Liver (tissue), 9 donors: ENCODE results near the gene RASSF7. TPM values are rescaled to one million over a fixed set of nuclear protein-coding genes. Genes with fewer than 3 reads are reported as not detected.
A peak's percentile ranks its signal among the peaks of the same experiment; 100 is the strongest.

Source experiments
- DNase-seq: peaks from one replicate; pipeline ENCODE4 v3.0.0-alpha.2; 2017; ENCODE audit warnings: low spot score
- H3K27ac ChIP-seq, 2 donors: one replicate each; pipeline ENCODE4 v1.7.0; 2013; ENCODE audit warnings: inconsistent platforms in 2 of 2, low read length in 2 of 2, control low read depth in 1 of 2, low read depth in 1 of 2, mild to moderate bottlenecking in 1 of 2
- H3K27me3 ChIP-seq, 4 donors: one replicate each; pipeline versions ENCODE4 v1.6.1 to v1.7.0; 2013; ENCODE audit warnings: low read length in 3 of 4, inconsistent platforms in 1 of 4, mild to moderate bottlenecking in 1 of 4, moderate library complexity in 1 of 4; ENCODE audit not compliant: control insufficient read depth in 4 of 4, insufficient read depth in 4 of 4
- H3K36me3 ChIP-seq, 4 donors: one replicate each; pipeline versions ENCODE4 v1.6.1 to v1.7.0; 2013; ENCODE audit warnings: low read length in 3 of 4, mild to moderate bottlenecking in 3 of 4, low read depth in 1 of 4, moderate library complexity in 1 of 4; ENCODE audit not compliant: control insufficient read depth in 4 of 4, insufficient read depth in 3 of 4
- H3K4me1 ChIP-seq, 4 donors: one replicate each; pipeline versions ENCODE4 v1.6.1 to v1.7.0; 2013; ENCODE audit warnings: low read length in 3 of 4, mild to moderate bottlenecking in 3 of 4, moderate library complexity in 1 of 4; ENCODE audit not compliant: control insufficient read depth in 4 of 4, insufficient read depth in 4 of 4
- H3K4me3 ChIP-seq, 3 donors: one replicate each; pipeline versions ENCODE4 v1.6.1 to v1.7.0; 2013; ENCODE audit warnings: low read length in 3 of 3, control low read depth in 1 of 3, low read depth in 1 of 3, mild to moderate bottlenecking in 1 of 3
- H3K9ac ChIP-seq, 2 donors: one replicate each; pipeline ENCODE4 v1.7.0; 2013; ENCODE audit warnings: low read length in 2 of 2, mild to moderate bottlenecking in 2 of 2, moderate library complexity in 2 of 2, control low read depth in 1 of 2, low read depth in 1 of 2
- H3K9me3 ChIP-seq, 4 donors: one replicate each; pipeline versions ENCODE4 v1.6.1 to v1.7.0; 2013; ENCODE audit warnings: low read length in 3 of 4; ENCODE audit not compliant: control insufficient read depth in 4 of 4
- ATF3 ChIP-seq: IDR thresholded peaks from 2 replicates; pipeline ENCODE4 v1.6.1; 2016; ENCODE audit warnings: antibody characterized with exemption
- CTCF ChIP-seq: fragments of 150-350 bp; IDR thresholded peaks from 2 replicates; pipeline ENCODE4 v1.5.1; 2017; ENCODE audit warnings: improper control_type of control experiment, low read depth, low read length; ENCODE audit not compliant: missing input control
- EGR1 ChIP-seq, 2 donors: IDR thresholded peaks; 2 replicates each; pipeline ENCODE4 v1.6.1; 2016 to 2018; ENCODE audit warnings: antibody characterized with exemption in 2 of 2, low read depth in 2 of 2
- FOXA1 ChIP-seq: IDR thresholded peaks from 2 replicates; pipeline ENCODE4 v1.6.1; 2016; ENCODE audit warnings: antibody characterized with exemption
- FOXA2 ChIP-seq: IDR thresholded peaks from 2 replicates; pipeline ENCODE4 v1.6.1; 2016; ENCODE audit warnings: antibody characterized with exemption
- GABPA ChIP-seq, 2 donors: IDR thresholded peaks in 1 of 2; conservative IDR thresholded peaks in 1 of 2; 2 replicates each; pipeline ENCODE4 v1.6.1; 2016; ENCODE audit warnings: antibody characterized with exemption in 2 of 2, mild to moderate bottlenecking in 1 of 2, moderate library complexity in 1 of 2
- HNF4A ChIP-seq, 2 donors: conservative IDR thresholded peaks; 2 replicates each; pipeline ENCODE4 v1.6.1; 2016; ENCODE audit warnings: antibody characterized with exemption in 2 of 2, mild to moderate bottlenecking in 2 of 2
- HNF4G ChIP-seq: IDR thresholded peaks from 2 replicates; pipeline ENCODE4 v1.6.1; 2016; ENCODE audit warnings: antibody characterized with exemption
- JUND ChIP-seq, 2 donors: IDR thresholded peaks; 2 replicates each; pipeline ENCODE4 v1.6.1; 2016; ENCODE audit warnings: antibody characterized with exemption in 2 of 2
- MAX ChIP-seq: IDR thresholded peaks from 2 replicates; pipeline ENCODE4 v1.6.1; 2016; ENCODE audit warnings: antibody characterized with exemption
- NR2F2 ChIP-seq: IDR thresholded peaks from 2 replicates; pipeline ENCODE4 v1.6.1; 2016; ENCODE audit warnings: antibody characterized with exemption
- RAD21 ChIP-seq, 2 donors: IDR thresholded peaks; 2 replicates each; pipeline ENCODE4 v1.6.1; 2016; ENCODE audit warnings: antibody characterized with exemption in 2 of 2, mild to moderate bottlenecking in 2 of 2
- REST ChIP-seq: IDR thresholded peaks from 2 replicates; pipeline ENCODE4 v1.6.1; 2016; ENCODE audit warnings: antibody characterized with exemption, mild to moderate bottlenecking
- RXRA ChIP-seq, 2 donors: IDR thresholded peaks; 2 replicates each; pipeline ENCODE4 v1.6.1; 2017 to 2018; ENCODE audit warnings: antibody characterized with exemption in 2 of 2, mild to moderate bottlenecking in 1 of 2
- SP1 ChIP-seq: IDR thresholded peaks from 2 replicates; pipeline ENCODE4 v1.6.1; 2018; ENCODE audit warnings: antibody characterized with exemption, mild to moderate bottlenecking
- TAF1 ChIP-seq: conservative IDR thresholded peaks from 2 replicates; pipeline ENCODE4 v1.6.1; 2016; ENCODE audit warnings: antibody characterized with exemption, mild to moderate bottlenecking
- YY1 ChIP-seq: IDR thresholded peaks from 2 replicates; pipeline ENCODE4 v1.6.1; 2016; ENCODE audit warnings: antibody characterized with exemption, mild to moderate bottlenecking
- ZBTB33 ChIP-seq: IDR thresholded peaks from 2 replicates; pipeline ENCODE4 v1.6.1; 2016; ENCODE audit warnings: antibody characterized with exemption
- WGBS: extraction: QIAGEN DNeasy Blood & Tissue Kit; methylation state at CpG from one replicate; pipeline ENCODE4 v1.1.7; 2013; 5-methylcytosine and 5-hydroxymethylcytosine counted together
- polyA plus RNA-seq, 2 donors: library from polyadenylated mRNA; stranded (reverse) in 1 of 2; unstranded in 1 of 2; fragments of 200-250 nt in 1 of 2; fragments of >200 nt in 1 of 2; fragmentation: Nextera tagmentation in 1 of 2; extraction: Ambion mirVana in 1 of 2; gene quantifications; one replicate each; pipeline versions ENCODE4 v1.2.1 to v1.2.3, GENCODE V29; 2013 to 2015
- total RNA-seq, 2 donors: library from RNA; depleted of rRNA; stranded (reverse); fragments of >200 nt; gene quantifications; one replicate each; pipeline ENCODE4 v1.2.3, GENCODE V29; 2014
- donor health status: healthy.
- donor health status: healthy.
- donor health status: healthy.
- donor health status: healthy.
- donor health status: healthy.

Gene RASSF7
- total and polyA plus RNA-seq, 4 donors = 11.5 to 50.4 (median 36.9) TPM

GRCh38 chr11:532986-533585, 27.7 kb upstream of the RASSF7 start:
- 95% methylated on average over 33 of the region's 33 CpGs for WGBS
- H3K27me3 ChIP-seq = no peaks in the 10 kb centered on the region
- H3K27ac ChIP-seq = no peak overlapping the region
- TF ChIP-seq SP1 (no peak), HNF4A (conservative IDR thresholded peaks at IDR 0.05) (no peak), RAD21 (IDR thresholded peaks at IDR 0.05) (no peak), REST (no peak), ATF3 (no peak), FOXA1 (no peak), TAF1 (no peak), NR2F2 (no peak), GABPA (IDR thresholded peaks at IDR 0.05 in 1 of 2, conservative IDR thresholded peaks at IDR 0.05 in 1 of 2) (no peak), CTCF (no peak), MAX (no peak), FOXA2 (no peak), YY1 (no peak), JUND (IDR thresholded peaks at IDR 0.05) (no peak), EGR1 (IDR thresholded peaks at IDR 0.05; ENCODE audit: low read depth in 2 of 2) (no peak), RXRA (IDR thresholded peaks at IDR 0.05) (no peak), ZBTB33 (no peak), HNF4G (no peak)
- peaks cover 8 to 34% (median 26%) of the 10 kb centered on the region in 4 donors for H3K4me1 ChIP-seq
- peaks cover 0 to 11% (median 6%) of the 10 kb centered on the region in 4 donors for H3K36me3 ChIP-seq
- no peaks in the 10 kb centered on the region for H3K9me3 ChIP-seq
- no peak overlapping the region for H3K4me3 ChIP-seq
- DNase-seq = peak; percentile 30
- H3K9ac ChIP-seq = no peak overlapping the region
